AML-193 (cell line): ENCODE data around the gene TIPIN.
A peak's percentile ranks its signal among the peaks of the same experiment; 100 is the strongest.

ENCODE experiments used
- DNase-seq, 2 experiments: peaks; one replicate each; lab custom pipeline; 2025; lab: John Stamatoyannopoulos, UW

The TIPIN gene

DNA sequence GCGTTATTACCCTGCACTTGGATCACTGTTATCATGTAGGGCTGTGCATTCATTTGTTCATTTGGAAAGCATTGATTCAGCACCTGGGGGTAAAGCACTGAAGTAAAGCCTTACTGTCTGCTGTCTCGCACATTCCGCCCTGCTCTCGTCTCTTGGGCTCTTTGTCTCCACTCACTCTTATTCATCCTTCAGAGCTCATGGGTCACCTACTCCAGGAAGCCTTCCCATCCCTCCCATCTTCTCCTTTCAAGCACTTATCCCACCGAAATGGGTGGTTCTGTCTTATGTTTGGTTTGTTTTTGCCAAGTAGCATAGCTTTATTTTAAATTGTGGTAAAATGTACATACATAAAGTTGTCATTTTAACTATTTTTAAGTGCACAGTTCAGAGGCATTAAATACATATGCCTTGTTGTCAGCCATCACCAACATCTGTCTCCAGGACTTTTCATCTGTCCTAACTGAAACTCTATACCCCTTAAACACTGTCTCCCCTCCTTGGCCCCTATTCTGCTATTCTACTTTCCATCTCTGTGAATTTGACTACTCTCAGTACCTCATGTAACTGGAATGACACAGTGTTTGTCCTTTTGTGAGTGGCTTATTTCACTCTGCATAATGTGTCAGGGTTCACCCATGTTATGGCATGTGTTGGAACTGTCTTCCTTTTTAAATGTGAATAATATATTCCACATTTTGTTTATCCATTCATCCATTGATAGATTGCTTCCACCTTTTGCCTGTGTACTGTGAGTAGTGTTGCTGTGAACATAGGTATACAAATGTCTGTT, 53.8 kb downstream of the TIPIN start:
- DNase-seq = no peak

DNA sequence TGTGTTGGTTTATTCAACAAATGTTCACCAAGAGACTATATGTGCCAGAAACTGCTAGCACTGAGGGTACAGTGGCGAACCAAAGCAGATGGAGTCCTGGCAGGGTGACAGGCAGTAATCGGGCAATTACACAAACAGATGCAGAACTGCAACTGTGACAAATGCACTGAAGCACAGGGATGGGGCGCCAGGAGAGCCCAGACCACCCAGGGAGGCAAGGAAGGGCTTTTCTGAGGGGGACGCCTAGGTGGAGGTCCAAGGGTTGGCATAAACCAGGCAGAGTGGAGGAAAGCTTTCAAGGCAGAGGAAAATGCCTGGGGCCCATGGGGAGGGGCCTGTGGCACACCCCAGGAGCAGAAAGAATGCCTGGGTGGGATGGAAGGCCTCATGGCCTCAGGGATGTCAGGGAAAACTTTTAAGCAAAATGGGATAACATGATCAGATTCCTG, 57.7 kb downstream of the TIPIN start:
- DNase-seq = no peak

DNA sequence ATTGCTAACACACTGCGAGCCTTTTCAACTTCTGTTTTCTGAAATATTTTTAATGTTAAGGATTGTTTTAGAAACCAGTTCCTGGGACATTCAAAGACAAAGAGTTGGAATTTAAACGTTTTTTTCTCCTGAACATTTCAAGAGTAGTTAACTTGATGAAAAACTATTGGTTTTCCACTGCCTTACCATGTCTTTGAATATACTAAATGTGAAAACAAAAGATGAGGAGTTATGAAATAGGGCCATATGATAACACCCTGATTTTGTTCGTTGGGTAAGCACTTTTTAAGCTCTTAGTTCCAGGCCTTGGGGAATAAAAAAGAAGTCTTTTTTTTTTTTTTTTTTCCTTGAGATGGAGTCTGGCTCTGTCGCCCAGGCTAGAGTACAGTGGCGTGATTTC, 60.3 kb downstream of the TIPIN start:
- DNase-seq = peak in 1 of 2 experiments; percentile 0

DNA sequence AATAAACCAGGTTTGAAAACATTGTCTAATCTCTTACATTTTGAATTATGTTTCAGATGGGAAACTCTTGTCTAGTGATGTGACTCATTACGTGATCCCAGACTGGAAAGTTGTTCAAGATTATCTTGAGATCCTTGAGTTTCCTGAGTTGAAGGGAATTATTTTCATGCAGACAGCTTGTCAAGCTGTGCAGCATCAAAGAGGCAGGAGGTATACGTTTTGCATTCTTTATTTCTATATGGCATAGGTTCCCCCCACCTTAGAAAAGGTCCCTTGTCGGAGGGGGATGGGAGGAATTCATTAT, 61.6 kb downstream of the TIPIN start:
- DNase-seq = no peak

DNA sequence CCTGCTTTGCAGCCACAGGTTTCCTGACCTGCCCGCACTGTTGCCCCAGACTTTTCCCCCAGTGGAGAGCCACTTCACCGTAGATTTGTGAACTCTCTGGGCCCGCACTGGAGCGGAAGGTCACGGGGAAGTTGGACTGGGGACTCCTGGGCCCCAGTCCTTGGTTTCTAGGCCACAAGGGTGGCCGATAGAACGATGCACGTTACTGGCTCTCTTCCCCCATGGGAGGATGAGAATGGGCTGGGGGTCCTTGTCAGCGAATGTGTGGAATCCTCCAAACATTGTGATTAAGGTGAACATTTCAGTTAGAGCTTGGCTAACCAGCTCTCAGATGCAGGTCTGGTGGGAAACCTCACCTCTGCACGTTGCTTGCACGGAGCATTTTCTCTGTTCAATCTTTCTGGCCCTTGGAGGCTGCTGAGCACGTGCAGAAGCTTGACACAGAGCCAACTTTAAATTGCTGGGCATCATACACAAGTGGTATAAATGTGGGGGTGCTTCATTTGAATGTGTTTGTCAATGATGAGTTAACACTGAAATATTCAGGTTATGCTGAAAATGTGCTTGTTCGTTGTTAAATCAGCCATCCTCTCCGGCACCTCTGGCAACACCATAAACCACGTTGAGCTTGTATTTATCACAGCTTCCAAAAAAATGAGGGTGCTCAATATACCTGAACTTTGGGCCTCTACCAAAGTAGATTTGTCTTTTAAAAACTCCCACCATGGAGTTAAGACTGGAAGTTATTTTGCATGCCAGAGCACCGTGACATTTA, 62.1 kb downstream of the TIPIN start:
- DNase-seq = peak; percentile 53 to 65

DNA sequence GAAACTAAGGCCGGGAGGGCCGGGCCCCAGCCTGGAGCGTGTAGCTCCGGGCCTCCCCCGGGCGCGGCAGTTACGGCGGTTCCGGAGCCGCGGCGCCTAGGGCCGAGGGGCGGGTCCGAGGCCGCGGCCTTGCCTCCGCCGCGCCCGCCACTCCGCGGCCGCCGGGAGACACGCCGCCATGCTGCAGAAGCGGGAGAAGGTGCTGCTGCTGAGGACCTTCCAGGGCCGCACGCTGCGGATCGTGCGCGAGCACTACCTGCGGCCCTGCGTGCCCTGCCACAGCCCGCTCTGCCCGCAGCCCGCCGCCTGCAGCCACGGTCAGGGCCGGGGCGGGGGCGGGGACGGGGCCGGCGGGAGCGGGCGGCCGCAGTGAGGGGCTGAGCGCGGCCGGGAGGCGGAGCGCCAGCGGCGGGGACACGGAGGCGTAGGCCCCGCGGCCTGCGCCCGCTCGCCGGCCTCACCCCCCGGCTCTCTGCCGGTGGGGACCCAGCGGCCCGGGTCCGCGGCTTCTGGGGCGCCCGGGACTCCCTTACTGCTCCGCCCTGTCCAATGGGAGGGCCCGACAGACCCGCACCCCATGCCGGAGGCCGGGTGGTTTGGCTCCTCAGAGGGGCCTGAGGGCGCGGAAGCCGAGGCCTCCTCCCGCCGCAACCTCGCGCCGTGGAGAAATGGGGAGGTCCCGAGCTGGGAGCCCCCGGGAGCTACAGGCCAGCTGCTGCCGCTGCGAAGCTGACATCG, 62.9 kb downstream of the TIPIN start, which contains the start of gene DIS3L:
Gene DIS3L (plus strand): TSS at position 150 of the 738 bp plus-strand sequence. CDS start 29 bp downstream, at position 179.
- DNase-seq = peak; percentile 53 to 65

DNA sequence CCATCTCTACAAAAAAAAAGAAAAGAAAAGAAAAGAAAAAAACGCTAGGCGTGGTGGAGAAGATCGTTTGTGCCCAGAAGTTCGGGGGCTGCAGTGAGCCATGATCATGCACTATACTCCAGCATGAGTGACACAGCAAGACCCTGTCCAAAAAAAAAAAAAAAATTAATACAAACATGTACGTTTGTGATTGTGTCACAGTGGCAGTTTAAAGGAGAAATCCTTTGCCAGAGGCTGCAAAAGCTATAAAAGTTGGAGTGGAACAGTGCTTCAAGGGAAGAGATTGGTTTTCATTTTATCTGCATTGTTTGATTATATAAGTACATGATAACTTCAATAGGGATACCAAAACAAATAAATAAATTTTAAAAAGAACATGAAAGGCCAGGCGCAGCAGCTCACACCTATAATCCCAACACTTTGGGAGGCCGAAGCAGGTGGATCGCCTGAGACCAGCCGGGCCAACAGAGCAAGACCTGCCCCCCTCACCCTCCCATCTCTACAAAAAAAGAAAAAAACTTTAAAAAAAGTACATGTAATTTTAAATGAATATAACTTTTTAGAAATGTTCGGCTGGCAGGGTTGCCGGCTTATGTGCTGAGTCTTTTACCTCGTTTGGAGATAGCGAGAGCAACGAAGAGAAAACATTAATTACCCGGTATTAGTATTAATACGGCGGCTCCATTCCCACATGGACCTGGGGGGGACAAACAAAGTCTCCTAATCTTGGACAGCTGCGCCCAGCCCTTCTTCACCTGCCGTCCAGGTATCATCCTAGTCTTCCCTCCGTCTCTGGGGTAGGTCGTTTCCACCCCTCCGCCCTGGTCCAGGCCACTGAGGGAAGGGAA, 63.7 kb downstream of the TIPIN start:
- peak in 1 of 2 experiments; percentile 38 for DNase-seq

DNA sequence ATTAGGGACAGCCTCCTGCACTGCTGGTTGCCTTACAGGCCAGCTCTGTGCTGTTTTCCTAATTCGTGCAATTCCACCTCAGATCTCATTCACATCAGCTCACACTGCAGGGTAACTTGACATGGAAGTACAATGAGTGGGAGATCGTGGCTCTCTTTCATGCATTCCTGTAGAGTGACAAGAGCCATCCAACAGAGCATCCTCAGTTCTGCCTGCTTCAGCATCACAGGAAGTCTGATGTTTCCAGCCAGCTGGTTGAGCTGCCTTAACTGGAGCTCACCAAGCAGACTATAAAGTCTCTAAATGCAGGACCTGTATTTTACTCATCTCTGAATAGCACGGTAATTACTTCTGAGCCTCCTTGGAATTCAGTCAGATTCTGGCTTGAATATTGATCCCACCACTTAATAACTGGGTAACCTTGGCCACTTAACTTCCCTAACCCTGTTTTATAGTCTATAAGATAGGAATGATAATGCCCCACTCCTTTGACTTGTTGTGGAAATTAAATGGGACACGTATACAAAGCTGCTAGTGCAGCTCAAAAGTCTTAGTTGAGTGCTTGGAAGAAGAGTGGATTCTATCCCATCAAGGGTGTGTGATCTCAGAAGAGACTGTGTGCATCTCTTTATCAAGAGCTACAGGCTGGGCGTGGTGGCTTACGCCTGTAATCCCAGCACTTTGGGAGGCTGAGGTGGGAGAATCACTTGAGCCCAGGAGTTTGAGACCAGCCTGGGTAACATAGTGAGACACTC, 64.5 kb downstream of the TIPIN start:
- DNase-seq = no peak

DNA sequence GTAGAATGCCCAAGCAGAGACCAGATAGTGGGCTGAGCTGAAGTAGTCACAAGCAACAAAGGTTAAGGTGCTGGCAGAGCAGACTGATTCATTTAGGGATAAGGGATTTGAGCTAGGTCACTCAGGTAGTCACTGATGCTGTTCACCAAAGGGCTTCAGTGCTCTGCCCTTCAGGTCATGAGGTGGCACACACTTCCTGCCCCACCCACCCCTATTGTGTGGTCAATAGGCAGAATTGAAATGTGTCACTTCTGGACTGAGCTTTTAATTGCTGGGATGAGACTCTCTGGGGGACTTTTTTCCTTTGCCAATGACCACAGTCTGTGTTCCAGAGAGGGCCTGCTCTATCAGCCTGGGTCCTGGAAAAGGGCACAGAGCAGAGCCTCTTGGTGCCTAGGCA, 66.0 kb downstream of the TIPIN start:
- no peak for DNase-seq

DNA sequence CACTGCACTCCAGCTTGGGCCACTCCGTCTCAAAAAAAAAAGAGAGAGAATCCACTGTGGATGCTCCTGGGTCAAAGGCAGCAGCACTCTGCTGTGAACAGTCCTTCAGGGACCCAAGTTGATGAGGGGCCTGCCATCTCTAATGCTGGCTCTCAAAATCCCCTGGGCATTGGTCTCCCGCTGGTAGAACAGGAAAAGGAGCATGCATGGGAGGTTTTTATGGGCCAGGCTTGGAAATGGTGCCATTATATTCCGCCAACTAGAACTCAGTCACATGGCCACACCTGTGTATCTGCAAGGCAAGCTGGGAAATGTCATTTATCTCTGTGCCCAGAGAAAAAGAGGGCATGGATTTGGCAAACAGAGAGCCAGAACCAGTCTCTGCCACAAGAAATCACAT, 66.5 kb downstream of the TIPIN start:
- no peak for DNase-seq

DNA sequence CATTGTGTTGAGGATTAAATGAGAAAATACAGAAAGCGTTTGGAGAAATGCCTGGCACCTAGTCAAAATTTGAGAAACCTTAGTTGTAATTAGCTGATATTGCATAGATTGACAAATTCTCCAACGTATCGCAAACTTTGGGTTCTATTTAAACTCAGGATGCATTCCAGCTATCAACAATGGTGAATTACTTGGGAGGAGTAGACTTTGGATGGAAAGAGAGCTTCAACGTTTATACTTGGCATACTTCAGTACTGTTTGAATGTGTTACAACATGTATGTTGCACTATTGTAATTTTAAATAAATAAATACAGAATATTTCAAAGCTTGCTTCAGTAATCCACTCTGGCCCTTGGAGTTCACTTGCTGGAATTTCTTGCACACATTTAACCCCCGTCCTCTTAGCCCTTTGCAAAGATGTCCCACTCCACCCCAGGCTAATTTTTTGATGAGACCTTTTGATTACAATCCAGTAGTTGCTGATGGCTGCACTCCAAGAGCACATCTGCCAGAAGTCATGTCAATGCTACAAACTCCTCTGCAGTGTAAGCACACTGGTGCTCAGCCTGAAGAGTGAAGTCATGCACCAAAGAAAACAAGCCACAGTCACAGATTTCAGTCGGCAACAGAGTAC, 67.8 kb downstream of the TIPIN start:
- DNase-seq = no peak

DNA sequence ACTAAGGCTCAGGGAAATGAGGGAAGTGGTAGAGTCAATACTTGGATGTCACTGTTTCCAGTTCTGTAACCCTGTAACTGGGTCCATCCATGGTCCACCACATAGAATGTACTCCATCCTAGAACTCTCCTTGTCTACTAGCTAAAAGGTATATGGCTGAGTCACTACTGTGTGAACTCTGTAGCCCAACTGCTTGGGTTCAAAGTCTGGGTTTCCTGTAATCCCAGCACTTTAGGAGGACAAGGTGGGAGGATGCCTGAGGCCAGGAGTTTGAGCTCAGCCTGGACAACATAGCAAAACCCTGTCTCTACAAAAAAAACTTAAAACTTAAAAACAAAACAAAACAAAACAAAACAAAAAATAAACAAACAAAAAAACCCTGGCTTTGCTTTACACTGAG, 68.4 kb downstream of the TIPIN start:
- no peak for DNase-seq

DNA sequence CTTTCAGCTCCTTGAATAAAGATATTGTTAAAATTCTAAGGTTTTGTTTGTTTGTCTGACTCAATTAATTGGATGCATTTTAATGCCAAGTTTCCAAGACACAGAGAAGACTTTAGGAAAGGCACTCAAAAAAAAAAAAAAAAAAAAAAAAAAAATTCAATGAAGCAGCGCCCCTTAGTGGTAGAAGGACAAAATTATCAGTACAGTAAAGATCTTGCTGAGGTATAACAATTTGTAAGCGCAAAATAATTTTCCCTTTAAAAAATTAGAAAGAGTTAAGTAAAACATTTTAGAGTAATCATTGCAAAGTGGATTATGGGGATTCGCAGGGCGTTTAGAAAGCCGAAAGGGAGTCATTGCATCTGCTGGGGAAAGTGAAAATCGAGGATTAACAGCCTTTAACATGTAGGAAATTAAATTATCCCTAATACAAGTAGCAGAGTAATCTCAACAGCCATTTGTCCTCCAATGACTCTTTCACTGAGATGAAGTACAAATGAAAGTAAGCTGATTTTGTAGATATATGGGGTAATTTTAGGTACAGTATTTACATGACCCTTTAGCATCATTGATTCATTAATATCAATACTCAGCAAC, 68.9 kb downstream of the TIPIN start:
- peak; percentile 33 to 51 for DNase-seq
